GM19240 (cell line): ENCODE measurements around the gene TEX12.
"Not testable (repeated sequence)": the region's sequence is repeated elsewhere in the genome, so short reads cannot be mapped to it uniquely, and the experiment has no call there.

ENCODE experiments used
- DNase-seq: peaks from one replicate; pipeline ENCODE4 v3.0.0; 2011; ENCODE audit warnings: low spot score; ENCODE audit not compliant: insufficient read length

The TEX12 gene

GRCh38 chr11:112163875-112164685 is 3.1 kb upstream of the TEX12 start, which contains the start of gene IL18:
IL18 (minus strand) TSS chr11:112164094; CDS start chr11:112155053, 9,041 bp downstream.
- DNase-seq: no peak

DNA sequence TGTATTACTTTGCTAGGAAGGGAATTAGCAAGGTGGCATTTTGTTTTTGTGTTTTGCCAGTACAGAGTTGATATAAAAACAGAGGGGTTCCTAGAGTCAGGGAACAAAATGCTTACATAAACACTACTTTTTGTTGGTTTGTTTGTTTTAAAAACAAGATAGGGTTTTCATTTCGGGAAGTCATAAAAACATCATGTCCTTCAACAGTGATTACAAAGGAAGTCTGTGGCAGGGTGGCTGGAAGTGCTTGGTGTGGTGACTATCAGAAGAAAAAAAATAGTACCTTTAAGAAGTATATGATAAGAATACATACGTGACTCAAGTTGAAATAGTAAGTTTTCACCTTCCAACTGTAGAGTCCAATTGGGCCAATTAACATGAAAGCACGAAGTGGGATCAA is 2.1 kb upstream of the TEX12 start:
- no peak for DNase-seq

DNA sequence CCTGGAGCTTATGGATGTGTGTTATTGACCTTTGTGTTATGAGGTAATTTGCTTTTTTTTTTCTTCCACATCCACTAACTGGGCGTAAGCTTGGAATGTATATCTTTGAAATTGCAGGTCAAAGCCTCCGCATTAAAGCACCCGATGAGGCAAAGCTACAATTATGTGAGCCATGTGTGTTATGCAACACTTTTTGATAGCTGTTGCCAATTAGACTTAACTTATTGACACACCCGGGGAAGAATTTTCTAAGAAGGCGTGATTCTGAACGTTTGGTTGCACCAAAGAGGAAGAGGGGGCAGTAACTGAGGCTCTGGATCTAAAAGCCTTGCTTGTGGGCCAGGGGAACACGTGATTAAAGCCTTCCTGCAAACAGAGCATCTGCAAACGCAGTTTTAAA is 610 bp upstream of the TEX12 start:
- DNase-seq: no peak

DNA sequence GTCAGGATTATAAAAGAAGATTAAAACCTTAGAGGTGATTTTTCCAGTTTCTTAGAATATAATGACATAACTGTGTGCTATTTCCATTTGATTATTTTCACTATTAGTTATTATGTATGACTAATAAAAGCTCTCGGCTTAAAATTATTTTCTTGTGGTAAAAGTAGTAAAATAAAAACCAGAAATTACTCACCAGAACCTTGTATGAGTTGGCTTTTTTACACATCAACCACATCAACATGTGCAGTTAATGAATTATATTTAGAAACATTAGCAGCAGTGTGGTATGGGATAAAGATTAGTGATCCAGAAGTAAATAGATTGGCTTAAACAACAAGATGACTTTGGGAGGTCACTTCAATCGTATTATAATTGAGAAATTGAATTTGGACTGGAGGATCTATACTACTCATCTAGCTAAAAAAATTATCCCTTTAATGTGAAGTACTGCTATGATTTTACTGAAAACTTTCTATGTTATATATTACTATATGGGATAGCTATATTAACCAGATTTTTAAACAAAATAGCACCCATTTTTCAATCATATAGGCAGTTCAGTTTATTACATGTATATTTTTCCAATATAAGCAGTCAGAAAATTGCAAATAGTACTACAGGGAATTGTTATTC is 5.3 kb downstream of the TEX12 start:
- DNase-seq: no peak

DNA sequence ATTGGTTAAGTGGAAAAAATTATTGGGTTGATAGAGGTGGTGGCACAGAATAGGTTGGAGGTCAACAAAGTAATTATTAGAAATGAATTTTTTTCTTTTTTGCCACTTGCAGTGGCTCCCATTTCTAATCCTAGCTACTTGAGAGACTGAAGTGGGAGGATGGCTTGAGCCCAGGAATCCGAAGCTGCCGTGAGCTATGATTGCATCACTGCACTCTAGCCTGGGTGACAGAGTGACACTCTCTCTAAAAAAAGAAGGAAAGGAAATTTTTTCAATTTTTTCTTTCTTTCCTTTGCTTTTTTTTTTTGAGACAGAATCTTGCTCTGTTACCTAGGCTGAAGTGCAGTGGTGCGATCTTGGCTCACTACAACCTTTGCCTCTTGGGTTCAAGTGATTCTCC is 6.0 kb downstream of the TEX12 start:
- DNase-seq: no peak

DNA sequence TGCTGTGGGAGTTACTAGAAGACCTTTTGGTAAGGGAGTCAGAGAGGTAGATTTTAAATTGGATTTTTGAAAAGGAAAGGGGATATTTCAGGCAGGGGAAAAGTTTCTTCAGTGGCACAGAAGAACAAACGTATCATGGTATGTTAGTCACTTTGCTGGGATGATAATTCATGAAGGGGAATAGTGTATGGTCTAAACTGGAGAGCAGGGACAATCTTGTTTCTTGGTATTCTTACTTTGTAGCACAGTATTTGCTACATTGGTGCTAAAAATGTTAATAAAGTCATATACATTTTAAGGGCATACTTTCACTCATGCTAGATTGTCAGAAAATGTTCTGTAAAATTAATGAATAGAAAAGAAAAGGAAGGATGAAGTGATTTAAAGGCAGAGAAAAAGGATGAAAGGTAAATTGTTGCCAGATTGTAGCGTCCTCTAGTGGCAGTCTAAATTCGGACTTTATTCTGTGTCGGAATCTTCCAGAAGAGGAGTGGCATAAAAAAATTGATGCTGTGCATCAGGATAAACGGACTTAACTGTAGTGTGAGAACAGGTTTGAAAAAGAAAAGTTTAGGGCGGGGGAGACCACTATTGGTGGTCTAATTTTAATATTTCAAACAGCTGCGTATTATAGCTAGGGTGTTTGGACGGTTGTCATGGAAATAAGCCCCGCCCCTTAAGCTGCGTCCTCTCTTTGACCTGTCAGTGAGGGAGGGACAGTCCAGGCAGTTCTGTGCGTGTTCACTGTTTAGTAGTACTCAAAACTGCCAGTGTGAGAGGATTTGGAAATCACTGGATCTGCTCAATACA is 7.8 kb downstream of the TEX12 start, which contains the start of gene BCO2:
TSS of gene BCO2 (plus strand) at position 724 of the 810 bp plus-strand sequence. CDS start 90 bp downstream, outside the sequence.
- no peak for DNase-seq

DNA sequence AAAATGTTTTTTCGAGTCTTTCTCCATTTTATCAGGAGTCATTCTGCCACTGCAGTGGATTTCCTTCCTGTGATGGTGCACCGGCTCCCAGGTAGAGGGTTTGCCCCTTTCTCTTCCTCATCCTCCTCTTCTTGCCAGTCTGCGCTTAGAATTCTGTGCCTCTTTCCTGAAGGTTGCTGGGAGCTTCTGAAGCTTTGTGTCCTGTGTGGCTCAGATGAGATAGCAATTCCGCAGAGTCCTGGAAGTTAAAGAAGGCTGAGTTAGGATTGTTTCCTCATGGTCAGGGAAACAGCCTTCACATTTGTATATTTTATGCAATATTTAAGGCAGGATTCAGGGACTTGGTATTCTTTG is 8.4 kb downstream of the TEX12 start:
- DNase-seq: no peak

DNA sequence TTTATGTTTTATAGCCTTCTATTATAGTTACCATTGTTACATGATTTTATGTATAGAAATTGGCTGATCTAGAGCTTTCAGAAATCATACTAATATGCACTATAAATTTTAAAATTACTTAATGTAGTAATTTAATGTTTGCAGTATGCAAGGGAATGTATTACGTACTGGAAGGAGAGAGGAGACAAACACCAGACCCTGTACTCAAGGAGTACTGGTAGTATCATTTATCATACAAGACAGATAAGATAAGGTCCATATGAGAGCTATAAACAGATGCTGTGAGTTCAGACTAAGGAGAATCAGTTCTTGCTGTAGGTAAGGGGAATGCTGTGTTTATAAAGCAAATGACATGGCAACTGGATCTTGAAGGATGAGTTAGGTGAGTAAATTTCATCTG is 8.9 kb downstream of the TEX12 start:
- DNase-seq: no peak

DNA sequence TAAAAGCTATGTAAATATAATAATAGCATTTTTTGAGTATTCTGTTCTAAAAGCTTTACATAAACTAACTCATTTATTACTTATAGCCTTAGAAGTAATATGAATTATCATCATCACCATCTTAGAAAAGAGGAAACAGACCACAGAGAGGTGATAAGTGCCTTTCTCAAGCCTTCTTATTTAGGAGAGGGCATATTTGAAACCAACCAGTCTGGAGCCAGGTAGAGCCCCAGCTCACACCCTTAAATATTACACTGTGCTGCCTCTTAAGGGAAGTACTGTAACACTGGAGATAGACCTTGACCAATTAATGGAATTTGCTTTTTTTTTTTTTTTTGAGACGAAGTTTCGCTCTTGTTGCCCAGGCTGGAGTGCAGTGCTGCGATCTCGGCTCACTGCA is 10.4 kb downstream of the TEX12 start:
- no peak for DNase-seq

GRCh38 chr11:112178428-112178827 is 11.3 kb downstream of the TEX12 start:
- DNase-seq: no peak

DNA sequence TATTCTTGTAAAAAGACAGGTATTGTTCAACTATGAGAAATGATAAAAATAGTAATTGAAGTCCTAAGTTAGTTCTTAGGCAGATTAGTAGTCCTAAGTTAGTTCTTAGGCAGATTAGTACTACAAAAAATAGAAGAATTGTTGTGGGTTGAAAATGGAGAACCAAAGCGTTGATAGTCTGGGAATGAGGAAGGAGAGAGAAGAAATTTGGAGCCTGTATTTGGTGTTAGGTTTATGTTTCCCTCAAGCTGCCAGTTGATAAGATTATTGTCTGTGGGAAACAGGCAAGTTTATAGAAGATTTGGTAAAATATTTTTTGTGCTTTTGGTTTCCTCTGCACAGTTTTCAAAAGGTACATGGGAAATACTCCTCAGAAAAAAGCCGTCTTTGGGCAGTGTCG is 11.8 kb downstream of the TEX12 start:
- no peak for DNase-seq

DNA sequence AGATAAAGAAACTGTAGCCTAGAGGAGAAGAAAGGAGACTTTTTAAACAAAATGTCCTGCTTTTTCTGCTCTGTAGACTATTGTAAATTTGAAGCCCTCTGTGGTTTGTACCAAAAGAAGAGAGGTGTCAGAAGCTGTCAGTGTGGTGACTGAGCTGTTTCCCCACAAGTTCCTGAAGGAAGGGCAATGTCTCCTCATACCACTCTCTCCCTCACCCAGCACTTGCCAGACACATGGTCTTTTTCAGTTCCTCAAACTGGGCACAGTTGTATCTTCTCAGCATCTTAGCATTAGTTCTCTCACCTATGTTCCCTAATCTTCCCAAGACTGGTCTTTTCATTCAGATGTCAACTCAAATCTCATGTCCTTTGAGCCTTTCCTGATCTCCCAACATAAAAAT is 12.4 kb downstream of the TEX12 start:
- no peak for DNase-seq

GRCh38 chr11:112182867-112183266 is 15.7 kb downstream of the TEX12 start:
- no peak for DNase-seq

DNA sequence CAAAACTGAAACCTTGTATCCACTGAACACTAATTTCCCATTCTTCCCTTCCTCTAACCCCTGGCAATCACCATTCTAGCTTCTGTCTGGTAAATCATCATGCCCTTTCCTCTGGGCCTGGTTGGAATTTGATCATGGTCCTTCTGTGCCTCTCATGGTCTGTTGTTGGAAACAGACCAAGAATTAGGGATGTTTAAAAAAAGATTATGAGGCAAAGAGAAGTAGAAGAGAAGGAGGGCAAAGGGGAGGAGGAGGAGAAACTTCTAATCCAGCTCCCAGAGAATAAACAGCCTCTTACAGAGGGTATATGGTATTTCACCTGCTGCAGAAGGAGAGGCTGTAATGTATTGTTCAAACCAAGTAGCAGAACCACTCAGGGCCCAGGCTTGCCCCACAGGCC is 18.7 kb downstream of the TEX12 start:
- no peak for DNase-seq

DNA sequence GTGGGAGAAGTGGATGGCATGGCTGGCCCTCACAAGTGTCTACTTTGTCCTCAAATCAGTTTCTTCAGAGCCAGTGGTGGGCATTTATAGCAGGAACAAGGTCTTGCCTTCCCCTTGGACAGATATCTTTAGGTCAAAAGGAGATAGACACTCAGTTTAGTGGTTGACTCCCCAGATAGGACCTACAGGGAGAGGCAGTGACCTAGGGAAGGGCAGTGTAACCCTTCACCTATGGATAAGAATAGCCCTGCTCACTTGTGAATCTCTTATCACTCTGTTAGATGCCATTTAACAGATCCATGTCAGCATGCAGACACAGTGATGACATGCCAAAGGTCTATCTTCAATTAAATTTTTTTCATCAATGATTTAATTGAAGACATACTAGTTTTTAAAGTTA is 19.1 kb downstream of the TEX12 start:
- no peak for DNase-seq

- DNase-seq: not testable (repeated sequence)
These were observed 27.9 kb downstream of the TEX12 start for GRCh38 chr11:112195113-112195512.

DNA sequence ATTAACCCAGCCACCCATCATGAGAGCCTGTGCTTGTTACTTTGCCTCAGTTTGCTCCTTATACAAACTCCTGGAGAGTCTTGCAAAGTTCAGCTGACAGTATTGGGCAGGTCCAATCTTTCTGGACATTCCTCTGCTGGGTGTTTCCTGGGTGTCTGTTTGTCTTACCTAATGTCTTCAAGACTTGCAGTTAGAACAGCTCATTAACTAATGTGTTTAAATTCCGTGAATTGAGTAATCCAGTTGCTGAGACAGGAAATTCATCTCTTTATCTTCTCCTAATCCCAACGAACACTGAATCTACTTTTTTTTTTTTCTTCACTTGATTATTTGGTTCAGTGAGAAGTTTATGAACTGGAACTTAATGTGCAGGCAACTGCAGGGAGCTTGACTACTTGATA is 28.8 kb downstream of the TEX12 start:
- DNase-seq: no peak

DNA sequence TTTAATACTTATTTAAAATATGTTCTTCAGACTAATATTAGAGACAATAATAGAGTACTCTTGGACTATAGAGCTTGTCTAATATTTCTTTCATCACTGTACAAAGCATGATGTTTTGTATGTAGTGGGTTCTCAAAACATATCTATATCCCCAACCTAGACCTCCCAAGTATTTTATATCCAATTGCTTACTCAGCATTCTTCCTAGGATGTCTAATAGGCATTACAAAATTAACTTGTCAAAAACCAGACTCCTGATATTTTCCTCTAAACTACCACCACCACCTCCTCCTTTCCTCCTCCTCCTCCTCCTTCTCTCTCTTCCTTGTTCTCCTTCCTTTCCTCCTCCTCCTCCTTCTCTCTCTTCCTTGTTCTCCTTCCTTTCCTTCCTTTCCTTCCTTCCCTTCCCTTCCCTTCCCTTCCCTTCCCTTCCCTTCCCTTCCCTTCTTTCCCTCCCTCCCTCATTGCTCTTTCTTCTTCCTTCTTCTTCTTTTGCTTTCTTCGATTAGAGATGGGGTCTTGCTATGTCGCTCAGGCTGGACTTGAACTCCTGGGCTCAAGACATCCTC is 29.4 kb downstream of the TEX12 start:
- DNase-seq: no peak

DNA sequence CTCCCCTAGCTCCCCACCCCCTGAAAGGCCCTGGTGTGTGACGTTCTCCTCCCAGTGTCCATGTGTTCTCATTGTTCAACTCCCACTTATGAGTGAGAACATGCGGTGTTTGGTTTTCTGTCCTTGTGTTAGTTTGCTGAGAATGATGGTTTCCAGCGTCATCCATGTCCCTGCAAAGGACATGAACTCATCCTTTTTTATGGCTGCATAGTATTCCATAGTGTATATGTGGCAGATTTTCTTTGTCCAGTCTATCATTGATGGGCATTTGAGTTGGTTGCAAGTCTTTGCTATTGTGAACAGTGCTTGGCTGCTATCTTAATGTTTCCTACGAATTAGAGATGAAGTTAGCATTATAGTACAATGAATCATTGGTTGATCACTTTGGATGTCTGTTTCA is 31.9 kb downstream of the TEX12 start:
- DNase-seq: not testable (repeated sequence)

DNA sequence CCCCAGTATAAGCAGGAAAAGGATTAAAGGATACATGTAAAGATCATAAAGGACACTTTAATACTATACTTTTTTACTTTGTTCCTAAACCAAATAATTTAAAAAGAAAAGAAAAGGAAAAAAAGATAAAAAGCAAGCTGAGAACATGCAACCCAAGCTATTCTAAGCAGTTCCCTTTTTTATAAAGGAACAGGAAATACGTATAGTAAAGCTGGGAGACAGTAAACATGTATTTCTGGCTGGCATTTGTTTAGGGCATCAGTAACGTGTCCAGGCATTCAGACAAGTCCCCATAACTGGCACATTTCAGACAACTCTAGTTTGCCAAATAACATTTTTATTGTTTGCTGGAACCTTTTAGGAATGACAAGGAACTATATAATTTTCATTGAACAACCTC is 33.1 kb downstream of the TEX12 start:
- no peak for DNase-seq

- DNase-seq: no peak
These were observed 38.9 kb downstream of the TEX12 start for GRCh38 chr11:112206071-112206470.

- no peak for DNase-seq
These were observed 43.7 kb downstream of the TEX12 start for GRCh38 chr11:112210890-112211289.
